HG02885 (cell line): ENCODE measurements around the gene NIN.

Experiments used
- ATAC-seq: cut with Tn5 transposase; IDR thresholded peaks from one replicate; pipeline ENCODE4 v1.9.1; 2021; ENCODE audit warnings: mild to moderate bottlenecking; ENCODE audit not compliant: unreplicated experiment, poor library complexity

The NIN gene

GRCh38 chr14:50844391-50844790 is 13.4 kb upstream of the NIN start:
- no peak for ATAC-seq

GRCh38 chr14:50839691-50840090 is 8.7 kb upstream of the NIN start:
- no peak for ATAC-seq

- ATAC-seq, result no peak
These were observed 8.1 kb upstream of the NIN start for GRCh38 chr14:50839048-50839447.

- ATAC-seq, result no peak
These were observed 7.0 kb upstream of the NIN start for GRCh38 chr14:50837850-50838470.

- ATAC-seq, result no peak
These were observed 6.3 kb upstream of the NIN start for GRCh38 chr14:50837271-50837670.

GRCh38 chr14:50836515-50836914 is 5.6 kb upstream of the NIN start:
- no peak for ATAC-seq

- ATAC-seq, result no peak
These were observed 4.3 kb upstream of the NIN start for GRCh38 chr14:50835280-50835679.

- no peak for ATAC-seq
These were observed 3.9 kb upstream of the NIN start for GRCh38 chr14:50834802-50835276.

GRCh38 chr14:50832935-50833630 is 2.1 kb upstream of the NIN start:
- ATAC-seq, result no peak

- ATAC-seq, result no peak
These were observed 785 bp upstream of the NIN start for GRCh38 chr14:50831726-50832168.

- peak; percentile 51 for ATAC-seq
These were observed 674 bp downstream of the NIN start for GRCh38 chr14:50830044-50830931.

GRCh38 chr14:50829489-50830043 is 1.4 kb downstream of the NIN start:
- ATAC-seq, result no peak

GRCh38 chr14:50828721-50829488 is 2.1 kb downstream of the NIN start:
- ATAC-seq, result no peak

- no peak for ATAC-seq
These were observed 4.3 kb downstream of the NIN start for GRCh38 chr14:50826681-50827080.

GRCh38 chr14:50825307-50825706 is 5.7 kb downstream of the NIN start:
- no peak for ATAC-seq

GRCh38 chr14:50823762-50824636 is 7.0 kb downstream of the NIN start:
- peak; percentile 56 for ATAC-seq

- peak; percentile 21 for ATAC-seq
These were observed 7.8 kb downstream of the NIN start for GRCh38 chr14:50823051-50823761.

GRCh38 chr14:50822501-50823042 is 8.4 kb downstream of the NIN start:
- ATAC-seq, result peak; percentile 40
